Measurements from ENCODE around the gene KIR2DL1. TPM values are rescaled to one million over a fixed set of nuclear protein-coding genes. Genes with fewer than 3 reads are reported as not detected.
"Not testable (repeated sequence)": the region's sequence is repeated elsewhere in the genome, so short reads cannot be mapped to it uniquely, and the experiment has no call there.

KIR2DL1 gene
- total RNA-seq, 1 experiment from 2014 or later: not detected

DNA sequence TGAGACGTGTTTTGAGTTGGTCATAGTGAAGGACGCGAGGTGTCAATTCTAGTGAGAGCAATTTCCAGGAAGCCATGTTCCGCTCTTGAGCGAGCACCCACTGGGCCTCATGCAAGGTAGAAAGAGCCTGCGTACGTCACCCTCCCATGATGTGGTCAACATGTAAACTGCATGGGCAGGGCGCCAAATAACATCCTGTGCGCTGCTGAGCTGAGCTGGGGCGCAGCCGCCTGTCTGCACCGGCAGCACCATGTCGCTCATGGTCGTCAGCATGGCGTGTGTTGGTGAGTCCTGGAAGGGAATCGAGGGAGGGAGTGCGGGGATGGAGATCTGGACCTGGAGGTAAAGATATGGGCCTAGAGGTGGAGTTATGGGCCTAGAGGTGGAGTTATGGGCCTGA is 46.7 kb downstream of the KIR2DL1 start, which contains the start of gene KIR3DL1:
Gene KIR3DL1, plus strand, starts transcription at position 218 of the 400 bp plus-strand sequence.
- H3K14ac ChIP-seq (ENCODE audit: insufficient read depth, low read length); H2AK5ac ChIP-seq (ENCODE audit: insufficient read length, low read length); H3K27ac ChIP-seq (ENCODE audit: insufficient read length, low read depth, low read length); H3K4me1 ChIP-seq (ENCODE audit: insufficient read depth, low read length); H2BK120ac ChIP-seq (ENCODE audit: low read depth, low read length, poor library complexity, severe bottlenecking); H3K4me2 ChIP-seq (ENCODE audit: insufficient read depth, insufficient read length, low read length); H3K4ac ChIP-seq (ENCODE audit: low read depth, low read length); H4K91ac ChIP-seq (ENCODE audit: insufficient read length, low read depth, low read length); H3K27me3 ChIP-seq (ENCODE audit: insufficient read depth, low read length); H3K27me3 Mint-ChIP-seq (ENCODE audit: low read depth); H4K5ac ChIP-seq (ENCODE audit: insufficient read length, low read depth, low read length); H3K23ac ChIP-seq (ENCODE audit: insufficient read length, low read depth, low read length); H2AFZ ChIP-seq (ENCODE audit: low read length); H3K4me3 Mint-ChIP-seq; H3K79me1 ChIP-seq (ENCODE audit: insufficient read depth, low read depth, low read length, poor library complexity, severe bottlenecking); H3K56ac ChIP-seq (ENCODE audit: insufficient read length, low read depth, low read length); H3K18ac ChIP-seq (ENCODE audit: insufficient read length, low read depth, low read length); H2BK5ac ChIP-seq (ENCODE audit: insufficient read length, low read length); H3K9ac ChIP-seq (ENCODE audit: extremely low read depth, insufficient read length, low read length); H3T11ph ChIP-seq (ENCODE audit: low read length); H4K20me1 ChIP-seq (ENCODE audit: control insufficient read depth, insufficient read depth, insufficient read length); H3K23me2 ChIP-seq (ENCODE audit: insufficient read length, low read depth, low read length, poor library complexity, severe bottlenecking); H3K27ac Mint-ChIP-seq; H3K79me2 ChIP-seq (ENCODE audit: insufficient read depth, low read length); H3K4me1 Mint-ChIP-seq; H2BK12ac ChIP-seq (ENCODE audit: insufficient read length, low read depth, low read length); DNase-seq; H2BK20ac ChIP-seq (ENCODE audit: low read depth, low read length, poor library complexity, severe bottlenecking); H4K8ac ChIP-seq (replicated peaks; ENCODE audit: insufficient read length, low read depth, low read length); H2BK15ac ChIP-seq (ENCODE audit: low read depth, low read length): not testable (repeated sequence)
- H3K36me3 Mint-ChIP-seq (ENCODE audit: insufficient read depth in 1 of 3, low read depth in 3 of 3): peaks cover 10 to 50% (median 38%) of the 10 kb centered on the region in 3 experiments; a peak in 6 of 7 replicates
- WGBS (ENCODE audit: extremely low coverage, insufficient read length, low lambda C conversion rate): no CpG with 5 or more reads among the region's 17 CpGs
- peaks cover 97 to 98% of the 10 kb centered on the region in 2 experiments for H3K9me3 Mint-ChIP-seq
- H3K9me3 ChIP-seq (ENCODE audit: control insufficient read depth, low read depth, low read length): peaks cover 84% of the 10 kb centered on the region

Measured in H9 (cell line).